ENCODE measurements around the gene PSMG2. TPM values are rescaled to one million over a fixed set of nuclear protein-coding genes. Genes with fewer than 3 reads are reported as not detected.

Gene PSMG2
- total RNA-seq, 1 experiment from 2014 or later = 116 TPM

- in situ Hi-C loops (cut with HindIII; ENCODE audit: low pct_unique_long_range_greater_than_20kb, low sequenced_read_pairs) = no loop called here
Measured at GRCh38 chr18:12703096-12703567, 290 bp downstream of the PSMG2 start.

GRCh38 chr18:12703664-12704063 lies 822 bp downstream of the PSMG2 start:
- in situ Hi-C loops (cut with HindIII; ENCODE audit: low pct_unique_long_range_greater_than_20kb, low sequenced_read_pairs) = no loop called here
- DNase-seq (ENCODE audit: low read depth, low spot score) = peak; percentile 5

More at GRCh38 chr18:12703096-12703567, 290 bp downstream of the PSMG2 start:
- no peak for DNase-seq (ENCODE audit: low read depth, low spot score)

- DNase-seq (ENCODE audit: low read depth, low spot score) = no peak
- in situ Hi-C loops (cut with HindIII; ENCODE audit: low pct_unique_long_range_greater_than_20kb, low sequenced_read_pairs) = no loop called here
Measured at GRCh38 chr18:12711446-12711845, 8.6 kb downstream of the PSMG2 start.

GRCh38 chr18:12721495-12722275 lies 18.8 kb downstream of the PSMG2 start:
- no peak for DNase-seq (ENCODE audit: low read depth, low spot score)
- in situ Hi-C loops (cut with HindIII; ENCODE audit: low pct_unique_long_range_greater_than_20kb, low sequenced_read_pairs) = no loop called here

GRCh38 chr18:12722731-12723130 lies 19.9 kb downstream of the PSMG2 start:
- in situ Hi-C loops (cut with HindIII; ENCODE audit: low pct_unique_long_range_greater_than_20kb, low sequenced_read_pairs) = no loop called here
- no peak for DNase-seq (ENCODE audit: low read depth, low spot score)

- in situ Hi-C loops (cut with HindIII; ENCODE audit: low pct_unique_long_range_greater_than_20kb, low sequenced_read_pairs) = no loop called here
Measured at GRCh38 chr18:12726331-12726730, 23.5 kb downstream of the PSMG2 start.

GRCh38 chr18:12726774-12727550 lies 24.1 kb downstream of the PSMG2 start:
- DNase-seq (ENCODE audit: low read depth, low spot score) = peak; percentile 74
- in situ Hi-C loops (cut with HindIII; ENCODE audit: low pct_unique_long_range_greater_than_20kb, low sequenced_read_pairs) = no loop called here

More at GRCh38 chr18:12726331-12726730, 23.5 kb downstream of the PSMG2 start:
- DNase-seq (ENCODE audit: low read depth, low spot score) = no peak

- DNase-seq (ENCODE audit: low read depth, low spot score) = no peak
- in situ Hi-C loops (cut with HindIII; ENCODE audit: low pct_unique_long_range_greater_than_20kb, low sequenced_read_pairs) = no loop called here
Measured at GRCh38 chr18:12737243-12737902, 34.5 kb downstream of the PSMG2 start.

GRCh38 chr18:12741351-12741750 lies 38.5 kb downstream of the PSMG2 start:
- DNase-seq (ENCODE audit: low read depth, low spot score) = peak; percentile 27
- in situ Hi-C loops (cut with HindIII; ENCODE audit: low pct_unique_long_range_greater_than_20kb, low sequenced_read_pairs) = no loop called here

GRCh38 chr18:12742453-12742852 lies 39.6 kb downstream of the PSMG2 start:
- DNase-seq (ENCODE audit: low read depth, low spot score) = no peak
- in situ Hi-C loops (cut with HindIII; ENCODE audit: low pct_unique_long_range_greater_than_20kb, low sequenced_read_pairs) = no loop called here

GRCh38 chr18:12744103-12744502 lies 41.3 kb downstream of the PSMG2 start:
- DNase-seq (ENCODE audit: low read depth, low spot score) = peak; percentile 80
- in situ Hi-C loops (cut with HindIII; ENCODE audit: low pct_unique_long_range_greater_than_20kb, low sequenced_read_pairs) = no loop called here

GRCh38 chr18:12745095-12745795 lies 42.4 kb downstream of the PSMG2 start:
- no peak for DNase-seq (ENCODE audit: low read depth, low spot score)
- in situ Hi-C loops (cut with HindIII; ENCODE audit: low pct_unique_long_range_greater_than_20kb, low sequenced_read_pairs) = no loop called here

GRCh38 chr18:12747530-12748315 lies 44.9 kb downstream of the PSMG2 start:
- in situ Hi-C loops (cut with HindIII; ENCODE audit: low pct_unique_long_range_greater_than_20kb, low sequenced_read_pairs) = no loop called here
- DNase-seq (ENCODE audit: low read depth, low spot score) = no peak

GRCh38 chr18:12748671-12749070 lies 45.8 kb downstream of the PSMG2 start:
- DNase-seq (ENCODE audit: low read depth, low spot score) = no peak
- in situ Hi-C loops (cut with HindIII; ENCODE audit: low pct_unique_long_range_greater_than_20kb, low sequenced_read_pairs) = no loop called here

GRCh38 chr18:12749121-12749520 lies 46.3 kb downstream of the PSMG2 start:
- no peak for DNase-seq (ENCODE audit: low read depth, low spot score)
- in situ Hi-C loops (cut with HindIII; ENCODE audit: low pct_unique_long_range_greater_than_20kb, low sequenced_read_pairs) = no loop called here

- DNase-seq (ENCODE audit: low read depth, low spot score) = no peak
- in situ Hi-C loops (cut with HindIII; ENCODE audit: low pct_unique_long_range_greater_than_20kb, low sequenced_read_pairs) = no loop called here
Measured at GRCh38 chr18:12750076-12750714, 47.4 kb downstream of the PSMG2 start.

All from SK-MEL-5 (cell line).